Osteoblast (primary cell): ENCODE data around the gene RALGDS. TPM values are rescaled to one million over a fixed set of nuclear protein-coding genes. Genes with fewer than 3 reads are reported as not detected.
"Not testable (repeated sequence)": the region's sequence is repeated elsewhere in the genome, so short reads cannot be mapped to it uniquely, and the experiment has no call there.

ENCODE experiments used
- DNase-seq: peaks from one replicate; pipeline ENCODE4 v3.0.0; 2011; ENCODE audit warnings: low spot score, mixed read lengths; ENCODE audit not compliant: insufficient read length; ENCODE audit errors: missing footprints
- H2AFZ ChIP-seq: 2 replicates; pipeline ENCODE4 v1.6.0; 2011; ENCODE audit warnings: mild to moderate bottlenecking, low read length
- H3K27ac ChIP-seq: 2 replicates; pipeline ENCODE4 v1.5.1; 2011; ENCODE audit warnings: mild to moderate bottlenecking, low read depth, low read length, moderate library complexity
- H3K27me3 ChIP-seq: 2 replicates; pipeline ENCODE4 v1.6.0; 2012; ENCODE audit warnings: mild to moderate bottlenecking, control low read depth, inconsistent platforms, low read length, moderate library complexity; ENCODE audit not compliant: insufficient read depth
- H3K36me3 ChIP-seq: 2 replicates; pipeline ENCODE4 v1.5.1; 2011; ENCODE audit warnings: mild to moderate bottlenecking, low read length, control low read depth, moderate library complexity; ENCODE audit not compliant: insufficient read depth
- H3K4me1 ChIP-seq: 2 replicates; pipeline ENCODE4 v1.5.1; 2011; ENCODE audit warnings: mild to moderate bottlenecking, low read length, control low read depth, moderate library complexity; ENCODE audit not compliant: insufficient read depth
- H3K4me2 ChIP-seq: 2 replicates; pipeline ENCODE4 v1.6.0; 2011; ENCODE audit warnings: mild to moderate bottlenecking, low read length; ENCODE audit not compliant: insufficient read depth
- H3K4me3 ChIP-seq: fragments of 200-600 bp; sonication (generic); 3 replicates; pipeline ENCODE4 v1.5.1; 2012; ENCODE audit warnings: mild to moderate bottlenecking, low read length, inconsistent platforms; ENCODE audit not compliant: insufficient read depth
- H3K79me2 ChIP-seq: 2 replicates; pipeline ENCODE4 v1.6.0; 2012; ENCODE audit warnings: mild to moderate bottlenecking, low read length, control low read depth, inconsistent platforms; ENCODE audit not compliant: insufficient read depth
- H3K9me3 ChIP-seq: 2 replicates; pipeline ENCODE4 v1.5.1; 2011; ENCODE audit warnings: low read depth, low read length, control low read depth
- H4K20me1 ChIP-seq: 2 replicates; pipeline ENCODE4 v1.6.0; 2012; ENCODE audit warnings: mild to moderate bottlenecking, low read length, control low read depth; ENCODE audit not compliant: insufficient read depth
- total RNA-seq: library from RNA; depleted of rRNA; stranded (reverse); fragments of >200 nt; gene quantifications from 2 replicates; pipeline ENCODE4 v1.2.3, GENCODE V29; 2012
- TF ChIP-seq, protein P1 (sequence below): IDR thresholded peaks from 2 replicates; pipeline ENCODE4 v1.5.1; 2011; ENCODE audit warnings: mild to moderate bottlenecking, low read depth, low read length, moderate library complexity; ENCODE audit errors: extremely low read depth

The RALGDS gene
- total RNA-seq, 1 donor = 11.2 TPM

- TF ChIP-seq, protein P1, sequence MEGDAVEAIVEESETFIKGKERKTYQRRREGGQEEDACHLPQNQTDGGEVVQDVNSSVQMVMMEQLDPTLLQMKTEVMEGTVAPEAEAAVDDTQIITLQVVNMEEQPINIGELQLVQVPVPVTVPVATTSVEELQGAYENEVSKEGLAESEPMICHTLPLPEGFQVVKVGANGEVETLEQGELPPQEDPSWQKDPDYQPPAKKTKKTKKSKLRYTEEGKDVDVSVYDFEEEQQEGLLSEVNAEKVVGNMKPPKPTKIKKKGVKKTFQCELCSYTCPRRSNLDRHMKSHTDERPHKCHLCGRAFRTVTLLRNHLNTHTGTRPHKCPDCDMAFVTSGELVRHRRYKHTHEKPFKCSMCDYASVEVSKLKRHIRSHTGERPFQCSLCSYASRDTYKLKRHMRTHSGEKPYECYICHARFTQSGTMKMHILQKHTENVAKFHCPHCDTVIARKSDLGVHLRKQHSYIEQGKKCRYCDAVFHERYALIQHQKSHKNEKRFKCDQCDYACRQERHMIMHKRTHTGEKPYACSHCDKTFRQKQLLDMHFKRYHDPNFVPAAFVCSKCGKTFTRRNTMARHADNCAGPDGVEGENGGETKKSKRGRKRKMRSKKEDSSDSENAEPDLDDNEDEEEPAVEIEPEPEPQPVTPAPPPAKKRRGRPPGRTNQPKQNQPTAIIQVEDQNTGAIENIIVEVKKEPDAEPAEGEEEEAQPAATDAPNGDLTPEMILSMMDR = no peak
- no peaks in the 10 kb centered on the region for H3K9me3 ChIP-seq
- H4K20me1 ChIP-seq = peaks cover 2% of the 10 kb centered on the region
- peak; percentile 41 for DNase-seq
- peaks cover 11% of the 10 kb centered on the region for H3K27me3 ChIP-seq
- H3K36me3 ChIP-seq = no peaks in the 10 kb centered on the region
- peaks cover 25% of the 10 kb centered on the region for H3K4me1 ChIP-seq
- H2AFZ ChIP-seq = no peak overlapping the region
- H3K79me2 ChIP-seq = no peaks in the 10 kb centered on the region
- no peak overlapping the region for H3K27ac ChIP-seq
- H3K4me3 ChIP-seq = no peak overlapping the region
- no peak overlapping the region for H3K4me2 ChIP-seq
Observed at GRCh38 chr9:133071484-133072150, 49.4 kb downstream of the RALGDS start.

DNA sequence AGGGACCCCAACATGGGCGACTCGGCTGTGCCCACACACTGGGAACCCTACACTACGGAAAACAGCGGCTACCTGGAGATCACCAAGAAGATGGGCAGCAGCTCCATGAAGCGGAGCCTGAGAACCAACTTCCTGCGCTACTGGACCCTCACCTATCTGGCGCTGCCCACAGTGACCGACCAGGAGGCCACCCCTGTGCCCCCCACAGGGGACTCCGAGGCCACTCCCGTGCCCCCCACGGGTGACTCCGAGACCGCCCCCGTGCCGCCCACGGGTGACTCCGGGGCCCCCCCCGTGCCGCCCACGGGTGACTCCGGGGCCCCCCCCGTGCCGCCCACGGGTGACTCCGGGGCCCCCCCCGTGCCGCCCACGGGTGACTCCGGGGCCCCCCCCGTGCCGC, 50.1 kb downstream of the RALGDS start:
- H3K79me2 ChIP-seq, H4K20me1 ChIP-seq, H3K4me2 ChIP-seq, DNase-seq, H3K4me3 ChIP-seq, H2AFZ ChIP-seq, H3K27ac ChIP-seq, H3K9me3 ChIP-seq, H3K36me3 ChIP-seq: not testable (repeated sequence)
- Histone ChIP-seq H3K27me3 (peaks cover 11% of the 10 kb centered on the region), H3K4me1 (peaks cover 19% of the 10 kb centered on the region)

DNA sequence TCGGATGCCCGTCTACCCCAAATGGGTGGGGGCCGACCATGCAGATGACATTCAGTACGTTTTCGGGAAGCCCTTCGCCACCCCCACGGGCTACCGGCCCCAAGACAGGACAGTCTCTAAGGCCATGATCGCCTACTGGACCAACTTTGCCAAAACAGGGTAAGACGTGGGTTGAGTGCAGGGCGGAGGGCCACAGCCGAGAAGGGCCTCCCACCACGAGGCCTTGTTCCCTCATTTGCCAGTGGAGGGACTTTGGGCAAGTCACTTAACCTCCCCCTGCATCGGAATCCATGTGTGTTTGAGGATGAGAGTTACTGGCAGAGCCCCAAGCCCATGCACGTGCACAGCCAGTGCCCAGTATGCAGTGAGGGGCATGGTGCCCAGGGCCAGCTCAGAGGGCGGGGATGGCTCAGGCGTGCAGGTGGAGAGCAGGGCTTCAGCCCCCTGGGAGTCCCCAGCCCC, 50.5 kb downstream of the RALGDS start:
- DNase-seq, H3K79me2 ChIP-seq, H3K4me2 ChIP-seq, H2AFZ ChIP-seq, H3K27ac ChIP-seq, H4K20me1 ChIP-seq, H3K9me3 ChIP-seq, H3K36me3 ChIP-seq, H3K4me3 ChIP-seq: not testable (repeated sequence)
- peaks cover 11% of the 10 kb centered on the region for H3K27me3 ChIP-seq
- H3K4me1 ChIP-seq = peaks cover 15% of the 10 kb centered on the region

DNA sequence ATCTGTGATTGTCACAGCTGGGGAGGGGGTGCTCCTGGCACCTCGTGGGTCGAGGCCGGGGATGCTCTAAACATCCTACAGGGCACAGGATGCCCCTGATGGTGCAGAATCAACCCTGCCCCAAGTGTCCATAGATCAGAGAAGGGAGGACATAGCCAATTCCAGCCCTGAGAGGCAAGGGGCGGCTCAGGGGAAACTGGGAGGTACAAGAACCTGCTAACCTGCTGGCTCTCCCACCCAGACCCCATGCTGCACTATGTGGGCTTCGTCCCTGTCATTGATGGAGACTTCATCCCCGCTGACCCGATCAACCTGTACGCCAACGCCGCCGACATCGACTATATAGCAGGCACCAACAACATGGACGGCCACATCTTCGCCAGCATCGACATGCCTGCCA, 52.6 kb downstream of the RALGDS start:
- not testable (repeated sequence) for H3K9me3 ChIP-seq, H3K27ac ChIP-seq, DNase-seq, H2AFZ ChIP-seq, H3K4me1 ChIP-seq, H3K27me3 ChIP-seq, H3K4me3 ChIP-seq, H3K4me2 ChIP-seq, H4K20me1 ChIP-seq, H3K36me3 ChIP-seq, H3K79me2 ChIP-seq

GRCh38 chr9:133067813-133068212, 53.2 kb downstream of the RALGDS start:
- H3K27me3 ChIP-seq = no peaks in the 10 kb centered on the region
- H3K27ac ChIP-seq = no peak overlapping the region
- H3K36me3 ChIP-seq = no peaks in the 10 kb centered on the region
- no peaks in the 10 kb centered on the region for H3K79me2 ChIP-seq
- peak; percentile 65 for DNase-seq
- H3K4me3 ChIP-seq = no peak overlapping the region
- TF ChIP-seq, protein P1 = no peak
- H3K9me3 ChIP-seq = no peaks in the 10 kb centered on the region
- H3K4me2 ChIP-seq = no peak overlapping the region
- H2AFZ ChIP-seq = no peak overlapping the region
- H3K4me1 ChIP-seq = no peaks in the 10 kb centered on the region
- no peaks in the 10 kb centered on the region for H4K20me1 ChIP-seq
